ENCODE data around the gene ISL2.

ISL2 gene

GRCh38 chr15:76358453-76358852 is 21.9 kb downstream of the ISL2 start:
- H3K4me3 ChIP-seq (ENCODE audit: low read depth, low read length, poor library complexity, severe bottlenecking) = no peak overlapping the region
- H3K27ac ChIP-seq (ENCODE audit: low read depth, low read length, poor library complexity, severe bottlenecking) = no peak overlapping the region
- H3K9me2 ChIP-seq (ENCODE audit: low read depth, low read length) = no peaks in the 10 kb centered on the region
- no peaks in the 10 kb centered on the region for H3F3A ChIP-seq (ENCODE audit: insufficient read depth, low read length)
- H3K27me3 ChIP-seq (ENCODE audit: insufficient read depth, low read length) = no peaks in the 10 kb centered on the region
- no peak for TF ChIP-seq CTCF (IDR thresholded peaks at IDR 0.05; ENCODE audit: low read length)
- no peak for TF ChIP-seq EZH2 (IDR thresholded peaks at IDR 0.05; ENCODE audit: borderline replicate concordance, low read length)
- H3K79me2 ChIP-seq (ENCODE audit: insufficient read depth, low read length) = no peaks in the 10 kb centered on the region
- H4K20me1 ChIP-seq (ENCODE audit: insufficient read depth, low read length) = no peaks in the 10 kb centered on the region
- no peak overlapping the region for H2AFZ ChIP-seq (ENCODE audit: low read length)
- H3K36me3 ChIP-seq (ENCODE audit: insufficient read depth, low read length) = no peaks in the 10 kb centered on the region
- no peaks in the 10 kb centered on the region for H3K9me3 ChIP-seq (ENCODE audit: low read length)
- no peak overlapping the region for H3K9ac ChIP-seq (ENCODE audit: low read length)
- no peaks in the 10 kb centered on the region for H3K4me1 ChIP-seq (ENCODE audit: insufficient read depth, low read length, severe bottlenecking)
- no peak overlapping the region for H3K4me2 ChIP-seq (ENCODE audit: low read length)

- H3K27ac ChIP-seq (ENCODE audit: low read depth, low read length, poor library complexity, severe bottlenecking) = no peak overlapping the region
- no peak for TF ChIP-seq EZH2 (IDR thresholded peaks at IDR 0.05; ENCODE audit: borderline replicate concordance, low read length)
- no peak for TF ChIP-seq CTCF (IDR thresholded peaks at IDR 0.05; ENCODE audit: low read length)
- no peak overlapping the region for H3K4me3 ChIP-seq (ENCODE audit: low read depth, low read length, poor library complexity, severe bottlenecking)
- no peaks in the 10 kb centered on the region for H3K9me2 ChIP-seq (ENCODE audit: low read depth, low read length)
- no peaks in the 10 kb centered on the region for H3K36me3 ChIP-seq (ENCODE audit: insufficient read depth, low read length)
- no peaks in the 10 kb centered on the region for H4K20me1 ChIP-seq (ENCODE audit: insufficient read depth, low read length)
- H3K4me2 ChIP-seq (ENCODE audit: low read length) = no peak overlapping the region
- no peaks in the 10 kb centered on the region for H3K79me2 ChIP-seq (ENCODE audit: insufficient read depth, low read length)
- H3F3A ChIP-seq (ENCODE audit: insufficient read depth, low read length) = no peaks in the 10 kb centered on the region
- no peaks in the 10 kb centered on the region for H3K4me1 ChIP-seq (ENCODE audit: insufficient read depth, low read length, severe bottlenecking)
- H2AFZ ChIP-seq (ENCODE audit: low read length) = no peak overlapping the region
- H3K27me3 ChIP-seq (ENCODE audit: insufficient read depth, low read length) = no peaks in the 10 kb centered on the region
- H3K9ac ChIP-seq (ENCODE audit: low read length) = no peak overlapping the region
- H3K9me3 ChIP-seq (ENCODE audit: low read length) = no peaks in the 10 kb centered on the region
Measured at GRCh38 chr15:76359152-76359551, 22.6 kb downstream of the ISL2 start.

- no peaks in the 10 kb centered on the region for H3F3A ChIP-seq (ENCODE audit: insufficient read depth, low read length)
- no peaks in the 10 kb centered on the region for H3K9me2 ChIP-seq (ENCODE audit: low read depth, low read length)
- H3K9ac ChIP-seq (ENCODE audit: low read length) = no peak overlapping the region
- no peaks in the 10 kb centered on the region for H4K20me1 ChIP-seq (ENCODE audit: insufficient read depth, low read length)
- no peak for TF ChIP-seq EZH2 (IDR thresholded peaks at IDR 0.05; ENCODE audit: borderline replicate concordance, low read length)
- no peak for TF ChIP-seq CTCF (IDR thresholded peaks at IDR 0.05; ENCODE audit: low read length)
- H3K27ac ChIP-seq (ENCODE audit: low read depth, low read length, poor library complexity, severe bottlenecking) = no peak overlapping the region
- no peak overlapping the region for H3K4me2 ChIP-seq (ENCODE audit: low read length)
- no peaks in the 10 kb centered on the region for H3K36me3 ChIP-seq (ENCODE audit: insufficient read depth, low read length)
- H3K4me1 ChIP-seq (ENCODE audit: insufficient read depth, low read length, severe bottlenecking) = no peaks in the 10 kb centered on the region
- H3K9me3 ChIP-seq (ENCODE audit: low read length) = no peaks in the 10 kb centered on the region
- H3K27me3 ChIP-seq (ENCODE audit: insufficient read depth, low read length) = no peaks in the 10 kb centered on the region
- no peaks in the 10 kb centered on the region for H3K79me2 ChIP-seq (ENCODE audit: insufficient read depth, low read length)
- H3K4me3 ChIP-seq (ENCODE audit: low read depth, low read length, poor library complexity, severe bottlenecking) = no peak overlapping the region
- no peak overlapping the region for H2AFZ ChIP-seq (ENCODE audit: low read length)
Measured at GRCh38 chr15:76360416-76360815, 23.8 kb downstream of the ISL2 start.
